NCI-H2227 (cell line): ENCODE measurements around the gene PRM3.

Experiments used
- DNase-seq: peaks from one replicate; lab custom pipeline; 2025; ENCODE audit not compliant: unreplicated experiment; lab: John Stamatoyannopoulos, UW

PRM3 gene

GRCh38 chr16:11248133-11248532 lies 25.3 kb downstream of the PRM3 start:
- no peak for DNase-seq

GRCh38 chr16:11245988-11246387 lies 27.4 kb downstream of the PRM3 start:
- DNase-seq = no peak

DNA sequence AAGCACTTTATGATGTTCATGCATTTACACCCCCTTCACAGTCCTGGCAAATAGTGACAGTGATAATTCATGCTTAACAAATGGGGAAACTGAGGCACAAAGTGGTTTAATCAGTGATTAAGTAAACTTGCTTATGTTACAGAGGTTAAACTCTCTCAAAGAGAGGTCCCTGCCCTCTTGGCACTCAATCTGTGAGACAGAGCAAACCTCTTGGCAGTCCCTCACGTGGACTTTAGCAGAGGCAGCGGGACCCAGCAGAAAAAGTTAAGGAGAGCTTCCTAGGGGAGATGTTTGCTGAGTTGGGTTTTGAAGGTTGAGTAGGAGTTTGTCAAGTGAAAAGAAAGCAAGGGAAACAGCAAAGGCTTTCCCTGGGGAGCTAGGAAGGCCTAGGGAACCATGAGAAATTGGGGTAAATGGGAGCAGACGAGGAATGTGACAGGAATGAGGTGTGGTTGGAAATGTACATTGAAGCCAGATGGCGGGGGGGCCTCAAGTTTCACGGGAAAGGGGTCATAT lies 28.1 kb downstream of the PRM3 start:
- DNase-seq = no peak

- DNase-seq = no peak
These were observed 30.8 kb downstream of the PRM3 start for GRCh38 chr16:11242658-11243057.

DNA sequence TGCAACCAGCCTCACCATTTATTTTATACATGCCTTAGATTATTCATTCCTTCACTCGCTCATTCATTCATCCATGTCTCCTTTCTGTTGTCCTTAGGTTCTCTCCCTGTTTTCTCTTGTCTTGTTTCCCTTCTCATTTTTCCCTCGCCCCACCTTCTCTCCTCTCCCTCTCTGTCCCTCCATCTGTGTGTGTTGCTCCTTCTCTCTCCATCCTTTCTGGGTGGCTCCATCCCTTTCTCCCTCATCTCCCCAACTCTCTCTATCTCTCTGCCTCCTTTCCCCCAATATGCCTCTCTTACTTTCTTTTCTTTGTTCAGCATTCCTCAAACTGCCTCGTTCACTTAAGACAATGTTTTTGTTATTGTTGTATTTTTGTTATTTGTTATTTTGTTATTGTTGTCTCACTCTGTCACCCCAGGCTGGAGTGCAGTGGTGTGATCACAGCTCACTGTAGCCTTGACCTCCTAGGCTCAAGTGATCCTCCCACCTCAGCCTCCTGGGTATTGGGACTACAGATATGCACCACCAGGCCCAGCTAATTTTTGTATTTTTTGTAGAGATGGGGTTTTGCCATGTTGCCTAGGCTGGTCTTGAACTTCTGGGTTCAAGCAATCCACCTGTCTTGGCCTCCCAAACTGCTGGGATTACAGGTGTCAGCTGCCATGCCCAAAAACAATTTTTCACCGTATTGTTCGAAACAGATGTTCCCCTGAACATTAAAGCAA lies 31.8 kb downstream of the PRM3 start:
- no peak for DNase-seq

- no peak for DNase-seq
These were observed 32.6 kb downstream of the PRM3 start for GRCh38 chr16:11240636-11241473.

- DNase-seq = no peak
These were observed 33.5 kb downstream of the PRM3 start for GRCh38 chr16:11239644-11240632.

DNA sequence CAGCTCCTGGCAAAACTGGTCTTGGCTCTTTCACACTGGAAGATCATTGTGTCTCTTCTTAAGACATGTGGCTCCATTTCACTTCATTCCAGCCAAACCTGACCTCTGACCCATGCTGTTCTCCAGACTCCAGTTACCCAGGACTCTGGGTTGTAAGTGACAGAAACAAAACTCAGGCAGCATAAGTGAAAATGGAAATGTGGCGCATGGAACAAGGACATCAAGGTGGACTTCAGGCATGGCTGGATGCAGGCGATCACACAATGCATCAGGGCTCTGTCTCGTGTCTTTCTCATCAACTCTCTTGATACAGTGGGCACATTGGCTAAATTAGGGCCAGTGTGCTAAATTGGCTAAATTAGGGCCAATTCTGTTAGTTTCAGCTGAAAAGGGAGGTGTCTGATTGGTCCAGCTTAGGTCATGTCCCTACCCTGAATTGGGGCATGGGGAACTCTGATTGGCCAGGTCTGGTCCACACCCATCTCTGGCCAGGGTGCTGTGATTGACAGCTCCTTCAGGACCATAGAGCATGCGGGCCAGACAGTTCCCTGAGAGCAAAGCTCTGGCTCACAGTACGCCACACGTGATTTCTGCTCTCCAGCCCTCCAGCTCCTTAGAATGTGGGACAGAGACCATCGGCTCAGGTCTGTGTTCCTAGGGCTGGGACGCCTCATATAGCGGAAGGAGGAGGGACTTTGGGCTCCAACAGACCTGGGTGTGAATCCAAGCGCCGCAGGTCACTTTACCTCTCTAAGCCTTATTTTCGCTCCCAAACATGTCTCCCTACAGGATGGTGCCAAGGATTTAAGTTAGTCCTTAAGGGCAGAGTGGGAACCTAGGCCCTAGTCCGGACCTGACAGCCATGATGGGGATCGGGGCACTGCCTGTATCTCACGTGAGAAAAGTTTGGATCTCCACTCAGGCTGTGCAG lies 34.9 kb downstream of the PRM3 start:
- no peak for DNase-seq

DNA sequence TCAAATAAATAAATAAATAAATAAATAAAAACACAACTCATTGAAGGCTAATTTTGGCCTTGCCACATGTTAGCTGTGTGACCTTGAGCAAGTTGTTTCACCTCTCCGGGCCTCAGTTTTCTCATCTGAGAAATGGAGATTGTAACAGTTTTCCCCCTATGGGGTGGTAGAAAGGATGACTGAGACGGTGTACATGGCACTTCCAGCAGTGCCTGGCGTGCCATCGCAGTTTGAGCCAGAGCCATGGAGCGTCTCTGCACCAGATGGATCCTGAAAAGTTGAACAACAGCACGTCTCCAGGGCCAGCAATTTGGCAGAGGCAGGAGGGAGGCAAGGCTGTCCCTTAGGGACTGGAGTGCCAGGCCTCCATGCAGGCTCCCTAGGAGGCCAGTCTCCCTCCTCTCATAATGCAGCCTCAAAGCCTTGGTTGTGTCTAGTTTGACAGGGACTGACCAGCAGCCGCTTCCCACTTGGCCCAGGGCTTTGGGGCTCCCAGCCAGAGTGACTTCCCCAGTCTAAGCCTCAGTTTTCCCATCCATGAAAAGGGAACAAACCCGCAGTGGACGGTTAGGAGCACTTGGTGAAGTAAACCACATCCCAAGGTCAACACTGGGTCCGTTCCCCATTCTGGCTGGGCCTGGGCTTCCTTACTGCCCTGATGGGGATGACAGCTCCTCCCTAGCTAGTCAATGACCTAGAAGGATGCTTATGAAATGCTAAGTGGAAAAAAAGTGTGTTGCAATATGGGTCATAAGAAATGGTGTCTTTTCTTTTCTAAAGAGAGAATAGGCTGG lies 36.8 kb downstream of the PRM3 start:
- no peak for DNase-seq

- no peak for DNase-seq
These were observed 37.8 kb downstream of the PRM3 start for GRCh38 chr16:11235703-11235991.

DNA sequence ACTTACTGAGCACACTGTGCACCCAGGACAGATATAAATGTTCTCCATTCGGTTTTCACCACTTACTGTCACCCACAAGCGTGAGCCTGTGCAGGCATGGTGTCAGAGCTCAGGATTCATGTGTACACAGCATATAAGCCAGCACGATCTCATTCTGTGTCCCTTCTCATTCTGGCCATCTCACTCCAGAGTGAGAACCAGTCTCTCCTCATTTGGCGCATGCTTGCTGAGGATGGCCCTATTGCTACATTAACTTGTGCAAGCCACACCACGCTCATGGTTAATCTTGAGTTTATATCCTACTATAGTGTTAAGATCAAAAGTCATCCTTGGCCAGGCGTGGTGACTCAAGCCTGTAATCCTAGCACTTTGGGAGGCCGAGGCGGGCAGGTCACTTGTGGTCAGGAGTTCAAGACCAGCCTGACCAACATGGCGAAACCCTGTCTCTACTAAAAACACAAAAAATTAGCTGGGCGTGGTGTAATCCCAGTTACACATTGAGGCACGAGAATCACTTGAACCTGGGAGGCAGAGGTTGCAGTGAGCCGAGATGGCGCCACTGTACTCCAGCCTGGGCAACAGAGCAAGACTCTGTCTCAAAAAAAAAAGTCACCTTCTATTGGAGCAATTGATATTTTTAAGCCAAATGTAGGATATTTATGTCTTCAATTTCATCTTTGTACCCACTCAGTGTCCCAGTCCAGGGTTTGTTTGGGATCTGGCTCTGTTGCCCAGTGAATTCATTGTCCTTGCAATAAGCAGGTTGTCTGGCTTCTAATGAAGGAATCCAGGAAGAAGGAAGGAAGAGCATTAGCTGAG lies 38.3 kb downstream of the PRM3 start:
- DNase-seq = no peak

DNA sequence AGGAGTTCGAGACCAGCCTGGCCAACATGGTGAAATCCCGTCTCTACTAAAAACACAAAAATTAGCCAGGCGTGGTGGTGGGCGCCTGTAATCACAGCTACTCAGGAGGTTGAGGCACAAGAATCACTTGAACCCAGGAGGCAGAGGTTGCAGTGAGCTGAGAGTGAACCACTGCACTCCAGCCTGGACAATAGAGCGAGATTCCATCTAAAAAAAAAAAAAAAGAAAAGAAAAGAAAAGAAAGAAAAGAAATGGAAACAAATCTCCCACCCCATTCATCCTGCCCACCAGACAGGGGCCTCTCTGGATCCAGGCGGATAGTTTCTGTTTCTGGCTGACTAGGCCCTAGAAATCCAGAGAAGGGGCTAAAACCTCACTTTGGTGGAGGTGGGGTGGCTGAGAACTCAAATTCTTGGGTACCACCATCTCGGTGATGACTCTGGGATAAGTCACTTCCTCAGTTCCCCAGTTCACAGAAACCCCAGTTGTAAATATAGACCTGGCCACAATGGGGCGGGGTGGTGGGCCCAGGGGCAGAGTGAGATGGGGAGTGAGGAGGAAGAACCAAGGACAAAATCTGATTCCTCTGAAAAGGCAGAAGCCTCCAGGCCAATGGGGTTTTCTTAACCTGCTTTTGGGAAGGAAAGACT lies 39.6 kb downstream of the PRM3 start:
- no peak for DNase-seq

GRCh38 chr16:11232852-11233726 lies 40.3 kb downstream of the PRM3 start:
- no peak for DNase-seq

- no peak for DNase-seq
These were observed 41.1 kb downstream of the PRM3 start for GRCh38 chr16:11232302-11232851.

- DNase-seq = no peak
These were observed 42.0 kb downstream of the PRM3 start for GRCh38 chr16:11231367-11231970.

GRCh38 chr16:11229906-11230305 lies 43.5 kb downstream of the PRM3 start:
- no peak for DNase-seq
